IgD-negative memory B cell (primary cell): ENCODE data around the gene ATP6V1G2. TPM values are rescaled to one million over a fixed set of nuclear protein-coding genes. Genes with fewer than 3 reads are reported as not detected.

ENCODE experiments used
- H3K27ac Mint-ChIP-seq, 3 donors: one replicate each; pipeline ENCODE4 v1.8.0; 2020 to 2022; ENCODE audit warnings: mild to moderate bottlenecking in 3 of 3, mixed read lengths in 3 of 3, moderate library complexity in 1 of 3
- H3K27me3 Mint-ChIP-seq: one replicate; pipeline ENCODE4 v1.8.0; 2021; ENCODE audit warnings: mixed read lengths
- H3K36me3 Mint-ChIP-seq: one replicate; pipeline ENCODE4 v1.8.0; 2020; ENCODE audit warnings: mild to moderate bottlenecking, mixed read lengths
- H3K4me1 Mint-ChIP-seq, 3 donors: one replicate each; pipeline ENCODE4 v1.8.0; 2020 to 2022; ENCODE audit warnings: mixed read lengths in 3 of 3, mild to moderate bottlenecking in 1 of 3
- H3K4me3 Mint-ChIP-seq, 4 donors: one replicate each; pipeline ENCODE4 v1.8.0; 2020 to 2022; ENCODE audit warnings: mild to moderate bottlenecking in 4 of 4, mixed read lengths in 4 of 4, moderate library complexity in 3 of 4
- H3K9me3 Mint-ChIP-seq, 3 donors: one replicate each; pipeline ENCODE4 v1.8.0; 2020 to 2021; ENCODE audit warnings: mixed read lengths in 3 of 3, mild to moderate bottlenecking in 1 of 3
- polyA plus RNA-seq: library from polyadenylated mRNA; unstranded; fragments of 300-500 nt; fragmentation: Illumina TruSeq; gene quantifications from one replicate; pipeline ENCODE4 v1.2.3, GENCODE V29; 2021

ATP6V1G2 gene
- polyA plus RNA-seq, 1 donor from 2014 or later, result 0.53 TPM

- Mint-ChIP-seq H3K27me3 (peaks cover 1% of the 10 kb centered on the region), H3K27ac (peak within 1 kb of the TSS; percentile 86 to 97 (median 88)), H3K36me3 (no peaks in the 10 kb centered on the region), H3K9me3 (no peaks in the 10 kb centered on the region), H3K4me3 (peak within 1 kb of the TSS; percentile 76 to 98 (median 88)), H3K4me1 (peaks cover 19 to 32% (median 30%) of the 10 kb centered on the region in 3 donors)
These were observed 734 bp upstream of the ATP6V1G2 start, which contains the start of gene NFKBIL1 for GRCh38 chr6:31546958-31547726. TSS of gene NFKBIL1 (plus strand) at chr6:31547608. CDS start at chr6:31547695, 87 bp downstream.

DNA sequence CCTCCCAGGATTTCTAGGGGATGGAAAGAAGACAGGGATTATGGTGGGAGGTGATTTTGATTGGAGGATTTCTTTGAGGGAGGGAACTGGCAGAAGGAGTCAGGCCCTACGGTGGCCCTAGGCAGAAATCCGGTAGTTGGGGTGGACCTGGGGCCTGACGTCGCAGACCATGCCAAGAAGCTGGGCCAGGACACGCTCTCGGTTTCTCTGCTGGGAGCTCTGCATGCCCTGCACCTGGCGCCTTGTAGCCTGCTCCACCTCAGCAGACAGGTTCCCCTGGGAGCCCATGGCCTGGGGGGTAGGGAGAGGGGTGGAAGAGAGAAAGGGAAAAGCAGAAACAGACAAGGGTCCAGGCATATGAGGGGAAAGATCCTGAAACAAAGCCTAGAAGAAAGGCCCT lies 1.1 kb downstream of the ATP6V1G2 start:
- H3K36me3 Mint-ChIP-seq, result no peaks in the 10 kb centered on the region
- H3K27me3 Mint-ChIP-seq, result peaks cover 1% of the 10 kb centered on the region
- H3K4me1 Mint-ChIP-seq, result peaks cover 28 to 34% (median 32%) of the 10 kb centered on the region in 3 donors
- no peaks in the 10 kb centered on the region for H3K9me3 Mint-ChIP-seq
- H3K4me3 Mint-ChIP-seq, result peak overlapping the region in 2 of 4 donors; percentile 76 to 92
- H3K27ac Mint-ChIP-seq, result peak overlapping the region in 1 of 3 donors; percentile 88

DNA sequence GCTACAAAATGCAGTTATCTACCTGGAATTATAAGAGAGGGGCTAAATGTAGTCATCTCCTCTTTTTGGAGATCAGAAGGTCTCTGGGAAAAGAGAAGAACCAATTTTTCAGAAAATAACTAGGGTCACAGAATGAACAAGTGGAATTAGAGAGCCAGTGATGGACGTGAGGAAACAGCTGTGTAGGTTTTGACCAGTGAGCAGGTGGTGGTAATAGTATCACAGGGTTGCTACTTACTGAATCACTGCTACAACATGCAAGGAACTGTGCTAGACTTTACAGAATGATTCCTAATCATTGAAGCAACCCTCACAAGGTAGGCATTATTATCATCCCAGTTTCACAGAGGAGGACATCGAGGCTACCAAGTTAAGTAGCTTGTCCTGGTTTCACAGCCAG lies 1.7 kb downstream of the ATP6V1G2 start:
- Mint-ChIP-seq H3K27me3 (peaks cover 1% of the 10 kb centered on the region), H3K36me3 (no peaks in the 10 kb centered on the region), H3K9me3 (no peaks in the 10 kb centered on the region), H3K4me1 (peaks cover 34 to 40% (median 37%) of the 10 kb centered on the region in 3 donors), H3K4me3 (peak overlapping the region in 3 of 4 donors; percentile 15 to 59 (median 24)), H3K27ac (peak overlapping the region in 1 of 3 donors; percentile 17)

- Mint-ChIP-seq H3K4me3 (peak overlapping the region in 1 of 4 donors; percentile 98), H3K27ac (no peak overlapping the region), H3K36me3 (no peaks in the 10 kb centered on the region), H3K4me1 (peaks cover 41 to 44% (median 43%) of the 10 kb centered on the region in 3 donors), H3K27me3 (peaks cover 1% of the 10 kb centered on the region), H3K9me3 (no peaks in the 10 kb centered on the region)
These were observed 2.8 kb downstream of the ATP6V1G2 start for GRCh38 chr6:31543639-31544038.

GRCh38 chr6:31541658-31542521 lies 4.5 kb downstream of the ATP6V1G2 start, which contains the start of gene DDX39B:
TSS of gene DDX39B (minus strand) at chr6:31542003. CDS start at chr6:31540532, 1,471 bp downstream.
- Mint-ChIP-seq H3K4me3 (peak within 1 kb of the TSS; percentile 96 to 100 (median 97)), H3K27me3 (no peaks in the 10 kb centered on the region), H3K4me1 (peaks cover 39 to 42% (median 40%) of the 10 kb centered on the region in 3 donors), H3K27ac (peak within 1 kb of the TSS; percentile 98 to 100 (median 99)), H3K36me3 (peaks cover 2% of the 10 kb centered on the region), H3K9me3 (no peaks in the 10 kb centered on the region)

DNA sequence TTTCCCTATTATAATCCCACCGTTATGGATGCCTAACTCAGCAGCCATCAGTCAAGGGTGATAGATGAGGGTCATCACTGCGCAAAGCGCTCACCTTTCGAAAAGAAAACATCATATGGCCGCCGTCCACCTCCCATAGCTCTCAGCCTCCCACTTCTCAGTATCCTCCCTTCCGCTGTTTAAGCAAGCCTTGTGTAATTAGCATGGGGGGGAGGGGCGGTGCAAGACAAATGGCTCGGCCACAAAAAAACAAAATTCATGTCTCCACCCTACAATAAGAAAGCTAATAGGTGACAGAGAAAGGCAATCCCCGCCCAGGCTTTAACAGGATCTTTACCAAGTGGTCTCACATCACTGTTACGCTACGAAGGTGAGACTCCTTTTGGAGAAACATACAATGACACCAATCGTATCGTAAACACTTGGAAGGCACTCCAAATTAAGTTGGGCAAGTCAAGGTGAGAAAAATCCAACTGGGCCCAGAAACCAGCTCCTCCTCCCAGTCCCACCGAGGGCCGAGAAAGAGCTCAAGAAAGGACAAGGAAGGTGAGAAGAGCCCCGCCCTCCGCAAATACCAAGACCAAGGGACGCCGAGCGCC lies 5.2 kb downstream of the ATP6V1G2 start:
- H3K4me1 Mint-ChIP-seq, result peaks cover 34 to 40% (median 35%) of the 10 kb centered on the region in 3 donors
- H3K4me3 Mint-ChIP-seq, result peak overlapping the region; percentile 96 to 100 (median 97)
- peak overlapping the region; percentile 98 to 100 (median 99) for H3K27ac Mint-ChIP-seq
- no peaks in the 10 kb centered on the region for H3K27me3 Mint-ChIP-seq
- no peaks in the 10 kb centered on the region for H3K9me3 Mint-ChIP-seq
- H3K36me3 Mint-ChIP-seq, result peaks cover 2% of the 10 kb centered on the region

DNA sequence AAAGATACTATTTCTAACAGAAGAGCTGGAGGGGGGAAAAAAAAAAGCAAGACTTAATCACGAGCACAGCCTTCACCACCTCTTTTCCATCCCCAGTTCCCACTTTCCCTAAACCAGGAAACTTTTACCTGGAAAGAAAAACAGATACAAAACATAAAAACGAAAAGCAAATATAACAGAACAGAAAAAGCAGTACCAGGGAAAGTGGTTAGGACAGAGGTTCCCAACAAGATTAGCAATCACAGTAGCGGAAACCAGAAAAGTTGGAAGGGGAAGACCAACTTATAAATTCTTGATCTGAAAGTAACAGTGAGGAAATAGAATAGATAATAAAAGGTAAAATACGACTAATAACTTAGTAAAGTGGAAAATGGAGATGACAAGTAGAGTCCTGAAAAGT lies 5.8 kb downstream of the ATP6V1G2 start:
- peaks cover 2% of the 10 kb centered on the region for H3K36me3 Mint-ChIP-seq
- peaks cover 32 to 40% (median 39%) of the 10 kb centered on the region in 3 donors for H3K4me1 Mint-ChIP-seq
- H3K27ac Mint-ChIP-seq, result peak overlapping the region; percentile 85 to 100 (median 98)
- H3K9me3 Mint-ChIP-seq, result no peaks in the 10 kb centered on the region
- H3K27me3 Mint-ChIP-seq, result no peaks in the 10 kb centered on the region
- peak overlapping the region; percentile 96 to 100 (median 97) for H3K4me3 Mint-ChIP-seq

DNA sequence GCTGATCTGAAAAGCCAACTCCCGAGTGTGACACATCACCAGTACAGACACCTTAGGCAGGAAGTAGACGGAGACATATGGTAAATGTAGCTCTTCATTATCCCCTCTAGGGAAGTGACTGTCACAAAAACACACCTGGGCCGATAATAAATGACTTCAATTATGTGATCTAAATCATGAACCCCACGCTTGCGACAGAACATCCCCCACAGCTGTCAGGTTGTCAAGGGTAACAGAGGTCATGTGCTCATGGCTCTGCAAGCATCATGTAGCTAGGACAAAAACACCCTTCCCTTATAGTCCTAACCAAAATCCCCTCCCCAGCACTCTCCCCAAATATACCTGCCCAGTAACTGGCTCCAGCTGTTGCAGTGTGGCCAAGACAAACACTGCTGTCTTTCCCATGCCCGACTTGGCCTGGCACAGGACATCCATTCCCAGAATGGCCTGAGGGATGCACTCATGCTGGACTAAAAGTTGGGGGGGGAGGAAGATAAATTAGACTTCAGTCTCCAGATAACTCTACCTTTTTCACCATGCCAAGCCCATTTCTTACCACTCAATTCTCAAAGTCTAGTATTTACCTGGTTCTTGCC lies 7.5 kb downstream of the ATP6V1G2 start:
- Mint-ChIP-seq H3K4me3 (peak overlapping the region; percentile 59 to 100 (median 97)), H3K4me1 (peaks cover 27 to 40% (median 39%) of the 10 kb centered on the region in 3 donors), H3K36me3 (peaks cover 2% of the 10 kb centered on the region), H3K27ac (peak overlapping the region; percentile 64 to 98 (median 69)), H3K9me3 (no peaks in the 10 kb centered on the region), H3K27me3 (no peaks in the 10 kb centered on the region)

DNA sequence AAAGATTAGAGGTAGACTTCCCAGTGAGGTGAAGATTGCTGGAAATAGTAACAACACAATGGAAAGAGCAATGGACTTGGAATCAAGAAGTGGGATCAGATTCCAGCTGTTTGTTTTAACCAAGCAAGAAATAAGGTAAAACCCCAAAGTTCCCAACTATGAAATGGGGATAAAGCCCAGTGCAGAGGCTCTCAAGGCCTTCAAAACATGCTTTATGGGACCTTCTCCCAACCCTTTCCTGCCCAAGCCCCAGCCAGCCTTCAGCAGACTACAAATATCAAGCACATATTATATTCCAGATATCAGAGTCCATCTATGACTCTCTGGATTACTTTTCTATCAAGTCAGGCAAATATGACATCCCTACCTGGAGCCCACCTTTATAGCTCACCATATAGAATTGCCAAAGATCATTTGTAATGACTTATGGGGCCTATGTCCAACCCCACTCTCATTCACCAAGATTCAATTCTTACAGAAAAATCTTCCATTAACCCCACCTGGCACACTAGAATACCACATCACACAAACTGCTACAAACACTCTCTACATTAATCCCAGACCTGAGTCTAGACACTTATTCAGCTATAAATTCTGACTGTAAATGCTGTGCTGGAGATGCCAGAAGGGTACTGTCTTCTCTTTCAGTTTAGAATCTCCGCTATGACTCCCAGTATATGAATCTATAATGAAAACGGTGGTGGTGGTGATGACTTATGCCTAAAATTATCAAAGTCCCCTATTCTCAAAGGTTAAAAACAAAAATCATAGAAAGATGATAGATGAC lies 10.7 kb downstream of the ATP6V1G2 start:
- Mint-ChIP-seq H3K27me3 (no peaks in the 10 kb centered on the region), H3K4me1 (peaks cover 21 to 33% (median 24%) of the 10 kb centered on the region in 3 donors), H3K4me3 (peak overlapping the region in 1 of 4 donors; percentile 36), H3K27ac (no peak overlapping the region), H3K36me3 (peaks cover 2% of the 10 kb centered on the region), H3K9me3 (no peaks in the 10 kb centered on the region)

DNA sequence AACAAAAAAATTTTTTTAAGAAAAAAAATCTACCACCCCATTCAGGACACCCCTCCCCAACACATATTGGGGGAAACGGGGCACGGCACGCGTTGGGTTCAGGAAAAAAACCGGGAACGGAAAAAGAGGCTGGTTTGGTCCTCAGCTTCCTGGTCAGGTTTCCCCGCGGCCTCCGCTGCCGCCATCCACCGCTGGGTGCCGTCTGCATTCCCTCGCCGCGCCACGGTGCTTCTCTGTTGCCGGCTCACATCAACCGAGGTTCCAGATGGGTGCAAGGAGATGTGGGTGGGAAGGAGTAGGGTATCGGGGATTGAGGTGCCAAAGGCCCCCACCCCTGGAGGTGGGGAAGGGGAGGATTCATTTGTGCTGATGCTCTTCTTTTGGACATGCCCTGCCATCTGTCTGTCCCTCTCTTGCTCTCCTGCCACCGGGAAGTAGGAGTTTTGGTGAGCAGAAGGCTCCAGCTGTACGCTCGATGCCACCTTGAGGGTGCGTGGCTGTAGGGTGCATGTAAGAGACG lies 11.8 kb downstream of the ATP6V1G2 start:
- no peaks in the 10 kb centered on the region for H3K27me3 Mint-ChIP-seq
- H3K4me3 Mint-ChIP-seq, result no peak overlapping the region
- H3K4me1 Mint-ChIP-seq, result peaks cover 14 to 24% (median 14%) of the 10 kb centered on the region in 3 donors
- H3K27ac Mint-ChIP-seq, result peak overlapping the region in 1 of 3 donors; percentile 57
- no peaks in the 10 kb centered on the region for H3K9me3 Mint-ChIP-seq
- peaks cover 2% of the 10 kb centered on the region for H3K36me3 Mint-ChIP-seq

GRCh38 chr6:31534011-31534410 lies 12.4 kb downstream of the ATP6V1G2 start:
- Mint-ChIP-seq H3K27ac (no peak overlapping the region), H3K4me1 (peaks cover 9 to 18% (median 9%) of the 10 kb centered on the region in 3 donors), H3K36me3 (peaks cover 2% of the 10 kb centered on the region), H3K27me3 (no peaks in the 10 kb centered on the region), H3K4me3 (no peak overlapping the region), H3K9me3 (no peaks in the 10 kb centered on the region)

DNA sequence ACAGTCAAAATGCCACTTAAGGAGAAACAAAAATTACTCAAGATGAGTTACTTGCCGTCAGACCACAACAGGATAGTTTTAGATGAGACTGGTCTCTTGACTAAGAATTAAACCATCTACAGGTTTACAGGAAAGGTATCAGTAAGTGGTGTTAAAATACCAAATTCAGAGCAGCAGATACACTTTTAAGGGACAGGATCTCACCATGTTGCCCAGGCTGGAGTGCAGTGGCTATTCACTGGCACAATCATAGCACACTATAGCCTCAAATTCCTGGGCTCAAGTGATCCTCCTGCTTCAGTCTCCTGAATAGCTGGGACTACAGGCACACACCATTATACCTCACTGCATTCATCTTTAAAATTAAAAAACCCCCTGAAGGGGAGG lies 13.0 kb downstream of the ATP6V1G2 start:
- Mint-ChIP-seq H3K4me1 (peaks cover 3 to 12% (median 5%) of the 10 kb centered on the region in 3 donors), H3K36me3 (peaks cover 2% of the 10 kb centered on the region)

GRCh38 chr6:31532644-31533454 lies 13.6 kb downstream of the ATP6V1G2 start:
- Mint-ChIP-seq H3K9me3 (no peaks in the 10 kb centered on the region), H3K36me3 (no peaks in the 10 kb centered on the region), H3K27ac (peak overlapping the region in 2 of 3 donors; percentile 43 to 62), H3K4me1 (peaks cover 0 to 9% (median 4%) of the 10 kb centered on the region in 3 donors), H3K27me3 (no peaks in the 10 kb centered on the region), H3K4me3 (peak overlapping the region in 2 of 4 donors; percentile 23 to 41)

More for the DNA sequence above, 13.0 kb downstream of the ATP6V1G2 start:
- Mint-ChIP-seq H3K4me3 (peak overlapping the region in 1 of 4 donors; percentile 41), H3K9me3 (no peaks in the 10 kb centered on the region), H3K27me3 (no peaks in the 10 kb centered on the region), H3K27ac (no peak overlapping the region)
